Neural cell (in vitro differentiated cells): ENCODE data around the gene EEF1AKMT4. TPM values are rescaled to one million over a fixed set of nuclear protein-coding genes. Genes with fewer than 3 reads are reported as not detected.

Experiments
- H2AFZ ChIP-seq: fragments of 200-600, 300-800 bp; sonication (generic), shearing (Covaris generic); 2 replicates; pipeline ENCODE4 v1.6.0; 2014; ENCODE audit warnings: low read depth, mild to moderate bottlenecking, antibody characterized with exemption, low read length, moderate library complexity
- H3F3A ChIP-seq: fragments of 200-600 bp; shearing (Covaris generic); 2 replicates; pipeline ENCODE4 v1.6.1; 2016; ENCODE audit warnings: mild to moderate bottlenecking, moderate library complexity, mixed read lengths, antibody characterized with exemption, low read length; ENCODE audit not compliant: insufficient read depth, poor library complexity, severe bottlenecking
- H3K27ac ChIP-seq: fragments of 200-600, 300-800 bp; sonication (generic), shearing (Covaris generic); 2 replicates; pipeline ENCODE4 v1.5.1; 2014; ENCODE audit warnings: mild to moderate bottlenecking, low read length, moderate library complexity
- H3K27me3 ChIP-seq: fragments of 300-800, 200-600 bp; sonication (generic), shearing (Covaris generic); 2 replicates; pipeline ENCODE4 v1.6.0; 2014; ENCODE audit warnings: mild to moderate bottlenecking, low read depth, low read length, moderate library complexity; ENCODE audit not compliant: insufficient read depth
- H3K36me3 ChIP-seq: fragments of 300-800, 200-600 bp; sonication (generic), shearing (Covaris generic); 2 replicates; pipeline ENCODE4 v1.5.1; 2014; ENCODE audit warnings: mild to moderate bottlenecking, antibody characterized with exemption, low read length, moderate library complexity; ENCODE audit not compliant: insufficient read depth
- H3K4me2 ChIP-seq: fragments of 300-800, 200-600 bp; sonication (generic), shearing (Covaris generic); 2 replicates; pipeline ENCODE4 v1.6.0; 2014; ENCODE audit warnings: mild to moderate bottlenecking, low read length
- H3K4me3 ChIP-seq: fragments of 300-800, 200-600 bp; sonication (generic), shearing (Covaris generic); 2 replicates; pipeline ENCODE4 v1.5.1; 2014; ENCODE audit warnings: mild to moderate bottlenecking, low read length, moderate library complexity
- H3K79me2 ChIP-seq: fragments of 200-600 bp; shearing (Covaris generic); replicated peaks from 2 replicates; pipeline ENCODE4 v1.6.0; 2014; ENCODE audit warnings: mild to moderate bottlenecking, low read length, moderate library complexity; ENCODE audit not compliant: insufficient read depth
- H3K9ac ChIP-seq: fragments of 300-800, 200-600 bp; sonication (generic), shearing (Covaris generic); 2 replicates; pipeline ENCODE4 v1.6.1; 2016; ENCODE audit warnings: mild to moderate bottlenecking, low read length, mixed read lengths
- H3K9me2 ChIP-seq: fragments of 200-600 bp; shearing (Covaris generic); 2 replicates; pipeline ENCODE4 v1.6.1; 2016; ENCODE audit warnings: mild to moderate bottlenecking, low read length, mixed read lengths; ENCODE audit not compliant: insufficient read depth
- H3K9me3 ChIP-seq: fragments of 200-600, 300-800 bp; sonication (generic), shearing (Covaris generic); 2 replicates; pipeline ENCODE4 v1.6.1; 2016; ENCODE audit warnings: mild to moderate bottlenecking, mixed run types, low read length, moderate library complexity, mixed read lengths
- H4K20me1 ChIP-seq: fragments of 200-600 bp; shearing (Covaris generic); 2 replicates; pipeline ENCODE4 v1.6.1; 2016; ENCODE audit warnings: mild to moderate bottlenecking, mixed run types; ENCODE audit not compliant: insufficient read depth
- CTCF ChIP-seq: fragments of 450-650 bp; IDR thresholded peaks from 2 replicates; pipeline ENCODE4 v1.5.1; 2014; ENCODE audit warnings: antibody characterized with exemption, mild to moderate bottlenecking, moderate library complexity; ENCODE audit not compliant: poor library complexity, severe bottlenecking
- EP300 ChIP-seq: fragments of 450-650 bp; conservative IDR thresholded peaks from 2 replicates; pipeline ENCODE4 v1.6.1; 2014; ENCODE audit warnings: antibody characterized with exemption, mild to moderate bottlenecking, moderate library complexity; ENCODE audit not compliant: poor library complexity, severe bottlenecking
- EZH2 ChIP-seq: fragments of 200-600, 300-800 bp; shearing (Covaris generic), sonication (generic); IDR thresholded peaks from 2 replicates; pipeline ENCODE4 v1.6.1; 2014; ENCODE audit warnings: antibody characterized with exemption, low read length, borderline replicate concordance, mild to moderate bottlenecking; ENCODE audit not compliant: insufficient read depth, poor library complexity, severe bottlenecking
- MXI1 ChIP-seq: fragments of 450-650 bp; conservative IDR thresholded peaks from 2 replicates; pipeline ENCODE4 v1.6.1; 2014; ENCODE audit warnings: antibody characterized with exemption, mild to moderate bottlenecking; ENCODE audit not compliant: poor library complexity, severe bottlenecking
- POLR2AphosphoS5 ChIP-seq: IDR thresholded peaks from 2 replicates; pipeline ENCODE4 v1.6.1; 2012
- RAD21 ChIP-seq: fragments of 450-650 bp; conservative IDR thresholded peaks from 2 replicates; pipeline ENCODE4 v1.6.1; 2014; ENCODE audit warnings: antibody characterized with exemption, mild to moderate bottlenecking, moderate library complexity
- REST ChIP-seq: IDR thresholded peaks from 2 replicates; pipeline ENCODE4 v1.6.1; 2012; ENCODE audit warnings: borderline replicate concordance
- SMC3 ChIP-seq: fragments of 450-650 bp; conservative IDR thresholded peaks from 2 replicates; pipeline ENCODE4 v1.6.1; 2014; ENCODE audit warnings: antibody characterized with exemption, mild to moderate bottlenecking, moderate library complexity; ENCODE audit not compliant: poor library complexity
- TAF1 ChIP-seq: IDR thresholded peaks from 2 replicates; pipeline ENCODE4 v1.6.1; 2012; ENCODE audit warnings: low read depth
- polyA plus RNA-seq: library from polyadenylated mRNA; depleted of rRNA; stranded (reverse); fragments of >200 nt; gene quantifications from 2 replicates; pipeline ENCODE4 v1.2.3, GENCODE V29; 2014

Gene EEF1AKMT4
- polyA plus RNA-seq, 1 donor from 2014 or later, result 1.6 TPM

GRCh38 chr3:184289426-184289938 lies 40.0 kb downstream of the EEF1AKMT4 start:
- Histone ChIP-seq H3K36me3 (no peaks in the 10 kb centered on the region), H3K9me3 (no peaks in the 10 kb centered on the region), H3K4me3 (no peak overlapping the region), H2AFZ (no peak overlapping the region), H3K27ac (no peak overlapping the region), H4K20me1 (no peaks in the 10 kb centered on the region), H3K79me2 (no peaks in the 10 kb centered on the region), H3F3A (no peaks in the 10 kb centered on the region), H3K9ac (no peak overlapping the region), H3K9me2 (no peaks in the 10 kb centered on the region), H3K4me2 (no peak overlapping the region), H3K27me3 (no peaks in the 10 kb centered on the region)
- no peak for TF ChIP-seq SMC3
- peak; percentile 26 for TF ChIP-seq RAD21
- peak; percentile 52 for TF ChIP-seq CTCF
- TF ChIP-seq TAF1, result no peak
- no peak for TF ChIP-seq EP300

GRCh38 chr3:184290331-184290730 lies 40.9 kb downstream of the EEF1AKMT4 start:
- Histone ChIP-seq H3K27ac (no peak overlapping the region), H3K9me3 (no peaks in the 10 kb centered on the region), H3F3A (no peaks in the 10 kb centered on the region), H3K4me2 (no peak overlapping the region), H3K9me2 (no peaks in the 10 kb centered on the region), H3K36me3 (no peaks in the 10 kb centered on the region), H2AFZ (no peak overlapping the region), H3K79me2 (no peaks in the 10 kb centered on the region), H3K27me3 (no peaks in the 10 kb centered on the region), H3K4me3 (no peak overlapping the region), H4K20me1 (no peaks in the 10 kb centered on the region), H3K9ac (no peak overlapping the region)
- no peak for TF ChIP-seq POLR2AphosphoS5
- TF ChIP-seq CTCF, result no peak
- TF ChIP-seq EP300, result no peak
- no peak for TF ChIP-seq REST
- no peak for TF ChIP-seq TAF1
- TF ChIP-seq MXI1, result no peak
- TF ChIP-seq SMC3, result no peak
- no peak for TF ChIP-seq EZH2
- TF ChIP-seq RAD21, result no peak
